Caki2 (cell line): ENCODE measurements around the gene ENDOV. TPM values are rescaled to one million over a fixed set of nuclear protein-coding genes. Genes with fewer than 3 reads are reported as not detected.

Experiments used
- DNase-seq: peaks from one replicate; pipeline ENCODE4 v3.0.0-alpha.2; 2015; ENCODE audit warnings: low read depth
- in situ Hi-C: cut with HindIII; loops from 2 replicates; pipeline ENCODE4 v1.10.0; 2016; ENCODE audit warnings: low sequenced_read_pairs, low pct_unique_long_range_greater_than_20kb, mixed read lengths
- total RNA-seq: library from RNA; depleted of rRNA; stranded (reverse); fragments of >200 nt; shearing (Covaris generic); gene quantifications from 2 replicates; pipeline ENCODE4 v1.2.3, GENCODE V29; 2014; ENCODE audit warnings: low replicate concordance

The ENDOV gene
- total RNA-seq, 1 experiment from 2014 or later, result 47.6 TPM

DNA sequence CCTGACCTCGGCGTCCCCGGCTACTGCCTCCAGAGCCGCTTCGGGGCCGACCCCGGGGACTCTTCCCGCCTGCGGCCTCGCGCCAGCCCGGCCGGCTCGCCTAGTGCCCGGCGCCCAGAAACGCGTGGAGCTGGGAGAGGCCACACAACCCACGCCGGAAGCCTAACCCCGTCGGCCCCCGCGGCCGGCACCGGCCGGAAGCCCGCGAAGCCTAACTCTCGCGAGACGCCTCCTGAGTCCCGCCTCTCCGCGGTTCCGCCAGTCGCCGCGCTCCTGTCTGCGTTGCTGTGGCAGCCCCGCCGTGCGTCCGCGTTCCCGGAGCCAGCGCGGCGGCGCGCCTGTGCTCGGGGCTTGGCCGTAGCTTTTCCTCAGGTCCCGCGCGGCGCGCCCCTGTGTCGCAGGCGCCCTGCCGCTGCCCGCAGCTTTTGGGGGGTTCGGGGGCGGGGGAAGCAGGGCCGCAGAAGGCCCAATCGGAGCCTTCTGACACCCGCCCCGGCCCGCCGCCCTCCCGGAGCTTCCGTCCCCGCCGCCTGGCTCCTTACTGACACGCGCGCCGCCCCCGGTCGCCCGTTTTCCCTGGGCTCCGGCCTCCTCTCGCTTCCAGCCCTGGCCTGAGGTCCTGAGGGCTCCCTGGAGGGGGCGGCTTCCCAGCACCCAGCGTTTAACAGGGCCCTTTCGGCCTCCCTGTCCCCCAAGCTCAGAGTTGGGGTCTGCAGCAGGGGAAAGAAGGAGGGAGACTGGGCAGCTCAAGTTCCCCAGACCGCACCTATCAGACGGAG is 39.8 kb downstream of the ENDOV start:
- in situ Hi-C loops, result no loop called here
- DNase-seq, result peak; percentile 95

DNA sequence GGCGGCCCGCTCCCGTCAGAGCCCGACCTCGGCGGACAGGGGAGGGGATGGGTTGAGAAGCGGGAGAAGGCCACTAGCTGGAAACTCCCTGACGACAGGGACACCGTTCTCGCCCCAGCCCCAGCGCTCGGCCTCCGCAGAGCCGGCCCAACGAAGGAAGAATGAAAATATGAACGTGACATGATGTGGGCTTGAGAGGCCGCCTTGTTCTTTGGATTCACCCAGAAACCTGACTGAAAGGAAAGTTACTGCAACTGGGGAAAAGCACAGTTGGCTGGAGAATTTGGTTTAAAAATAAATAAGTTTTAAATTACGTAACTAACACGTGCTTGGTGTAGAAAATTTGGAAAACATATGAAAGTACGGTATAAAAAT is 40.4 kb downstream of the ENDOV start:
- DNase-seq, result no peak
- in situ Hi-C loops, result no loop called here

DNA sequence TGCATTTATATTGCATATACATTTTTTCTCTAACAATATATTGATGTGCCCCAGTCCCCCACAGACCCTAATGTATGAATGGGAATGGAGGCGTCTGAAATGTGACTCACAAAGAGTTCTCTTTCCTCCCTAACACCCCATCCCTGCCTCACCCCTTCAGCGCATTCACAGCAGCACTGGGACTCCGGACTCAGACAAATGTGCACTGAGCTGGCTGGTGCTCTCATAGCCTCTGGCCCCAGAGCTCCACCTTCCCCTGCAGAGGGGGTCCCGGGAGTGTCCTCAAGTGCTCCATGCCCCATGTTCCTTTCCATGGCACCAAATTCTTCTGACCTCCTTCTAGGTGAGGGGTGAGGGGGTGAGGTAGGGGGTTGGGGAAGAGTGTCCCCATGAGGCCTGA is 40.8 kb downstream of the ENDOV start:
- in situ Hi-C loops, result no loop called here
- no peak for DNase-seq

- DNase-seq, result no peak
- in situ Hi-C loops, result no loop called here
Measured at GRCh38 chr17:80456465-80457235, 41.7 kb downstream of the ENDOV start.

DNA sequence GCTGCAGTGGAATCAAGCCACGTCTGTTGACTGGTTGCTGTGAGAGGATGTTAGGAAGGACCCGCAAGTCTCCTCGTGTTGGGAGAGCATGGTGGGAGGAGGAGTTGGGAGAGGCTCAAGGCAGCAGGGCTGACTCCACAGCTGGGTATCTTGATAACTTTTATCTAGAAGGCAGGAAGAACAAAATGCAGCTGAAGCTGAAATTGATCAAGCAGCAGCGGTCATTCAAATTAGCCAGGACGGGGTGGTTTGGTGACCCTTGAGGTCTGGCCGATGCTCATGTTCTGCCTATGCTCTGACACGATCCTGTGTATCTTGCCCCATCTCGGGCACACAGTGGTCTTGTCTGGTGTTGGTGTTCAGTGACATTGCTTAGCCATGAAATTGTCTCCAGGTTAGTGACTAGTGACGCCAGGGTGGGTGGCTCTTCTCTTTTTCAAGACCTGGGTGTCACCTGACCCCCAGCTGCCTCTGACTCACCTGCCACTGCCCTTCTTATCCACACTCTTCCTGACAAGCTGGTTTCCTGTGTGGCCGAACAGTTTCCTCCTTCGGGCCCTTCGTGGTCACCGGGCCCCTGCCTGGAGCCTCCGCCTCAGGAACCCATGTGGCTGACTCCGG is 42.4 kb downstream of the ENDOV start:
- in situ Hi-C loops, result no loop called here
- no peak for DNase-seq

- in situ Hi-C loops, result no loop called here
Measured at GRCh38 chr17:80458016-80458415, 43.0 kb downstream of the ENDOV start.

GRCh38 chr17:80459234-80459633 is 44.3 kb downstream of the ENDOV start:
- DNase-seq, result no peak
- in situ Hi-C loops, result no loop called here

More at GRCh38 chr17:80458016-80458415, 43.0 kb downstream of the ENDOV start:
- DNase-seq, result no peak

- in situ Hi-C loops, result no loop called here
- no peak for DNase-seq
Measured at GRCh38 chr17:80460429-80460834, 45.5 kb downstream of the ENDOV start.

DNA sequence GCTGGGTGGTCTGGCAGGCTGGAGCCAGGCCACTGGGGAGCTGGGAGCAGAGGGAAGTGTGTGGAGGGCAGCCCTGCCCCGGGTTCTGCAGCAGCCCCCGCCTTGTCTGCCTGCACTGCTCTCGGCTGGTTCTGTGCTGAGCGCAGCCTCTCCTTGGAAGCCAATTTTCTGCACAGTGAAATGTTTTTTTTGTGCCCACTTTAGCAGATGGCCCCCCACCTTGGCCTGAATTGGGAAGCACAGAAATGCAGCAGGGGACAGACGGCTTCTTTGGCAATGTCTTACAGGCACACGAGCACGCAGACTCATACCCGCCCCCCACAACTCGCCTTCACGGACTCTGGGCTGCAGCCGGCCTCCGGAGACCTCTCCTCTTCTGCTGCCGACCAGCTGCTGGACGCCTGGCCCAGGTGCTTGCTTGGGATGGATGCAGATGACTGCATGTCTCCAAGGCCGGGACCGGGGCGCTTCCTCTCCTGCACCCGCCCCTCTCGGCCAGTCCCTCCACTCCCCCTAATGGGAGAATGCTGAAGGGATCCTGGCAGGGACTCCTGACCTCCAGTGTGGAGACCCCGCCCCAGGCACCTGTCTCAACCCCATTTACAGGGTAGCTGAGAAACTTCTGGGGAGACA is 46.7 kb downstream of the ENDOV start:
- in situ Hi-C loops, result no loop called here
- DNase-seq, result no peak

- no peak for DNase-seq
- in situ Hi-C loops, result no loop called here
Measured at GRCh38 chr17:80463784-80464400, 48.9 kb downstream of the ENDOV start.

- in situ Hi-C loops, result no loop called here
- DNase-seq, result no peak
Measured at GRCh38 chr17:80464486-80464885, 49.5 kb downstream of the ENDOV start.

GRCh38 chr17:80465327-80465974 is 50.5 kb downstream of the ENDOV start:
- no peak for DNase-seq
- in situ Hi-C loops, result no loop called here

DNA sequence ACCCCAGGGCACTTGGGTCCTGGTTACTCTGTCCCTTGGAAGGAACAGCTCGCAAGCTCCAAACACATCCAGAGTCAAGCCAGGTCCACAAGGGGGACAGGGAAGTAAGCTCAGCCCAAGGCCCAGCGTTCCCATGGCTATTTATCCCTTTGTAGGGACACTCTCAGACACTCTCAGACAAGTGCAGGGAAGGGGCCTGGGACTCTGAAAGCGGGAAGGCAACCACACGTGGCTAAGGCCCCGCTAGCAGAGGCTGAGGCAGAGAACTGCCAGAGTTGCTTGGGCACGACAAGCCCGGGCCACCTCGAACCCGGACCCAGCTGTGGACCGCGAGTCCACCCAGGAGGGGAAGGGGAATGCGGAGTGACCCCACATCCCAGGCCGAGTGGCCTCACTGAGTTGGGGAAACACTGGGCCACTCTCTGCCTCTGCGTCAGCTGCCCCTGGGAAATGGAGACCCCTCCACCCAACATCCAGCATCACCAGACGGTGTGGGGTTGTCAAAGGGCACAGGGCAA is 51.3 kb downstream of the ENDOV start:
- in situ Hi-C loops, result no loop called here
- no peak for DNase-seq

DNA sequence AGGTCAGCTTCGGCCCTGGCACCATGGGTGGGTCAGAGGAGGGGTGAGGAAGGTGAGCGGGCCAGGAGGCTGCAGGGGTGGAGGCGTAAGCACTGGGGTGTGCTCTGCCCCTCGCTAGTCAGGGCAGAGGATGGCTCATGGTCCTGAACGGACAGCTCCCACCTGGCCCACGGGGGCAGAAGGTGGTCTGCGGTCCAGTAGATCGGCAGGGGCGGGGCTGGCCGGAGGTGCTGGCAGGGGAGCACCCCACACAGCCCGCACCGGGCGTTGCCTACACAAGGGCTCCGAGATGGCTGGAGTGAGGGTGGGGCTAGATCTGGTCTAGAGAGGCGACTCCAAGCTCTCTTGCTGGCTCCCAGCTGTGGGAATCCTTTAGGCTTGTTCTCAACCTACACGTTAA is 53.3 kb downstream of the ENDOV start:
- in situ Hi-C loops, result no loop called here
- no peak for DNase-seq

GRCh38 chr17:80468781-80469493 is 54.0 kb downstream of the ENDOV start:
- in situ Hi-C loops, result no loop called here
- no peak for DNase-seq

GRCh38 chr17:80469667-80470066 is 54.7 kb downstream of the ENDOV start:
- in situ Hi-C loops, result no loop called here
- DNase-seq, result no peak

DNA sequence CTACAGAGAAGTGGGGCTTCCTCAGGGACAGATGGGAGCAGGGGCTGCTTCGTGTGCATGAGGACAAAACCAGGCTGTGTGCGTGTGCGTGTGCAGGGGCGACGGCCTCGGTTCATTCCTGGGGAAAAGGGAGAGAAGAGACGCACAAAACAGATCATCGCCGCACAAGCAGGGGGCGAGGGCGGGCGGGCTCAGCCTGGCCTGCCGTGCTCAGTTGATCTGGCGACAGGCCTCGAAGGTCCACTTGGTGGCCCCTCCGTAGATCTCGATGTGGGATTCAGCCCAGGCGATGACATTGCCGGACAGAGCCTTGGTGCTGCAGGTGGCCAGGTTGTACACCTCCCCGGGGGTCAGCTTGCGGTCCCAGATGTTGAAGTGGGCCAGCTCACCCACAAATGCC is 55.6 kb downstream of the ENDOV start:
- in situ Hi-C loops, result no loop called here
- no peak for DNase-seq
